Hematopoietic multipotent progenitor cell (in vitro differentiated cells): ENCODE measurements around the gene ZSWIM1. TPM values are rescaled to one million over a fixed set of nuclear protein-coding genes. Genes with fewer than 3 reads are reported as not detected.
"Not testable (repeated sequence)": the region's sequence is repeated elsewhere in the genome, so short reads cannot be mapped to it uniquely, and the experiment has no call there.

Experiments used
- DNase-seq, 3 donors: peaks; one replicate each; pipeline ENCODE4 v3.0.0-alpha.2; 2011 to 2015; ENCODE audit warnings: low read depth in 2 of 3, low spot score in 2 of 3
- total RNA-seq: library from RNA; depleted of rRNA; stranded (reverse); fragments of >200 nt; gene quantifications from one replicate; pipeline ENCODE4 v1.2.3, GENCODE V29; 2012

Gene ZSWIM1
- total RNA-seq, 1 donor: 32.6 TPM

DNA sequence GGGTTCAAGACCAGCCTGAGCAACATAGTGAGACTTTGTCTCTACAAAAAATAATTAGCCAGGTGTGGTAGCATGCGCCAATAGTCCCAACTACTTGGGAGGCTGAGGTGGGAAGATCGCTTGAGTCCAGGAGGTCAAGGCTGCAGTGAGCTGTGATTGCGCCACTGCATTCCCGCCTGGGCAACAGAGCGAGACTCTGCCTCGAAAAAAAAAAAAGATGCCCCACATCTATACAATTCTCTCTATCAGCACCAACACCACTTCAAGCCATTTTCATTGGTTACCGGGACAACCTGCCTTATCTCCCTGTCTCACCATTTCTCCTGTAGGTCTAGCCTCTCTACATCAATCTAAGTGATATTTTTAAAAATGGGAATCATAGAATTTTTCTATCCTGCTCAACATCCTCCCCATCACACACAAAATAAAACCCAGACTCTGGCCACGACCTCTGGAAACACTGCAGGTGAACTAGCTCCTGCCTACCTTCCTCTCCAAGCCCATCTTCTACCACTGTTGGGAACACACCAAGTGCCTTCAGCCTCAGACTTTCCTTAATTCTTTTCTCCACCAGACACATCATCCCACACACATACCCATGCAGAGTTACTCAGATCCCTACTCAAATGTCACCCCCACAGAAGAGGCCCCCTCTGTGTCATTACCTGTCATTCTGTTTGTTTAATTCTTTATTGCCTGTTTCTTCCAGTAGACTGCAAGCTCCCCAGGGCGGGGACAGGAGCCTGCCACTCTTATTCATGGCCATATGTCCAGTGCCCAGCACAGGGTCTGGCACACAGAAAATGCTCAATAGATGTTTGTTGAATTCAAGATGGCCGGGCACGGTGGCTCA is 40.5 kb downstream of the ZSWIM1 start:
- DNase-seq: no peak

DNA sequence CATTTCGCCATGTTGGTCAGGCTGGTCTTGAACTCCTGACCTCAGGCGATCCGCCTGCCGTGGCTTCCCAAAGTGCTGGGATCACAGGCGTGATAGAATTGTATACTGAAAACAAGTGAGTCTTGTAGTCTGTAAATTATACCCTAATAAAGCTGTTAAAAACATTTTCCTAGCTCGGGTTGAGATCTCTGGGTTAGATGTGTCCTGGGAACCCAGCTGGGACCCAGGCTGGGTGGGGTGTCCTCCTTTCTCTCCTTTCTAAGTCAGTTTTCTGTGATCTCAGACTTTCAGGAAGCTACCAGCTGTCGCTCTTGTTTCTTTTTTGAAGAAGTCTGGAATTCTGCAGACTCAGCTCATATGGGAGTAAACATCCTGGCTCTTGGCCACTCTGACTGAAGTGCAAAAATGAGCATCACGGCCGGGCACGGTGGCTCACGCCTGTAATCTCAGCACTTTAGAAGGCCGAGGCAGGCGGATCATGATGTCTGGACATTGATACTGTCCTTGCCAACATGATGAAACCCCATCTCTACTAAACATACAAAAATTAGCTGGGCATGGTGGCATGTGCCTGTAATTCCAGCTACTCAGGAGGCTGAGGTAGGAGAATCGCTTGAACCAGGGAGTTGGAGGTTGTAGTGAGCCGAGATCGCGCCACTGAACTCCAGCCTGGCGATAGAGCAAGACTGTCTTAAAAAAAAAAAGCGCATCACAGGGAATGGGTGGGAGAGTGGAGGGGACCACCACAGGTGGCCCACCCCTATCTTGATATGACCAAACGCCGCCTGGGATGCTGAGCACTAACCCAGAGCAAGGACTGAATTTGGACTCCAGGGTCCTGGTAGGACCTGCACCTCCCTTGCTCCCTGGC is 43.6 kb downstream of the ZSWIM1 start:
- DNase-seq: no peak

DNA sequence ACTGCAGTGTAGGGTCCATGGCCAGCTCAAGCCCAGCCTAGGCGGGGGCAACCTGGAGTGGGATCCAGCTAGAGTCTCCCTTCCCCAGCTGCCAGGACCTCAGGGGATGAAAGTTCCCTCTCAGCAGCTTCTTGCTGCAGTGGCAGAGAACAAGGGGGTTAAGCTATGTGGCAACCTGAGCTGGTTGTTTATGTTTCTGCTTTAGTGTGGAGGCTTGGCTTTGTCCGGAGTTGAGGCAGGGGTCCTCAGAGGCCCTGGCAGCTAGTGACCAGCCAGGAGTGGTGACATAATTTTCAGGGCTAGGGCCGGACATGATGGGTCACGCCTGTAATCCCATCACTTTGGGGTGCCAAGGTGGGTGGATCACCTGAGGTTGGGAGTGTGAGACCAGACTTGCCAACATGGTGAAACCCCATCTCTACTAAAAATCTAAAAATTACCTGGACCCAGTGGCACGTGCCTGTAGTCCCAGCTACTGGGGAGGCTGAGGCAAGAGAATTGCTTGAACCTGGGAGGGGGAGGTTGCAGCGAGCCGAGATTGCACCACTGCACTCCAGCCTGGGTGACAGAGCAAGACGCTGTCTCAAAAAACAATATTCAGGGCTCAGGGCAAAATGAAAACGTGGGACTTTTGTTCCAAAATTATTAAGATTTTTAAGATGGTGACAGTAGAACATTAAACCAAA is 44.9 kb downstream of the ZSWIM1 start:
- no peak for DNase-seq

GRCh38 chr20:45926731-45927070 is 45.7 kb downstream of the ZSWIM1 start:
- no peak for DNase-seq

DNA sequence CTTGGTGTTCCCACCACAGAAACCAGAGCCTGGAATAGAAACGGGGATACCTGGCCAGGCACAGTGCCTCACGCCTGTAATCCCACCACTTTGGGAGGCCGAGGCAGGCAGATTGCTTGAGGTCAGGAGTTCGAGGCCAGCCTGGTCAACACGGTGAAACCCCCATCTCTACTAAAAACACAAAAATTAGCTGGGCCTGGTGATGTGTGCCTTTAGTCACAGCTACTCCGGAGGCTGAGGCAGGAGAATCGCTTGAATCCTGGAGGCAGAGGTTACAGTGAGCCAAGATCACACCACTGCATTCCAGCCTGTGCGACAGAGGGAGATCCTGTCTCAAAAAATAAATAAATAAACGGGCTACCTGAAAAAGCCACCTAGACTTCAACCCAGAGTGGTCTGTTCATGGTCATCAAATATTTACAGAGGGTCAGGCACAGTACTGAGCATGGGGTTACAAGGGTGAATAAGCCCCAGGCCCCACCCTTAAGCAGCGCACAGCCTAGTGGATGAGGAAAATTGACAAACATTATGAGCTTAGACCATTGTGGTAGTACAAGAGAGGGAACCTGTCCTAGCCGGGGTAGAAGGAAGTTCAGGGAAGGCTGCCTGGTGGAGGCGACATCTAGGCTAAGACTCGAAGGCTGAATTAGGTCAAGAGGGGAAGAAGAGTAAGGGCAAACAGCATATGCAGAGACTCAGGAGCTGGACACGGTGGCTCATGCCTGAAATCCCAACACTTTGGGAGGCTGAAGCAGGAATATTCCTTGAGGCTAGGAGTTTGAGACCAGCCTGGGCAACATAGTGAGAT is 46.2 kb downstream of the ZSWIM1 start:
- no peak for DNase-seq

GRCh38 chr20:45931680-45932079 is 50.7 kb downstream of the ZSWIM1 start:
- not testable (repeated sequence) for DNase-seq

DNA sequence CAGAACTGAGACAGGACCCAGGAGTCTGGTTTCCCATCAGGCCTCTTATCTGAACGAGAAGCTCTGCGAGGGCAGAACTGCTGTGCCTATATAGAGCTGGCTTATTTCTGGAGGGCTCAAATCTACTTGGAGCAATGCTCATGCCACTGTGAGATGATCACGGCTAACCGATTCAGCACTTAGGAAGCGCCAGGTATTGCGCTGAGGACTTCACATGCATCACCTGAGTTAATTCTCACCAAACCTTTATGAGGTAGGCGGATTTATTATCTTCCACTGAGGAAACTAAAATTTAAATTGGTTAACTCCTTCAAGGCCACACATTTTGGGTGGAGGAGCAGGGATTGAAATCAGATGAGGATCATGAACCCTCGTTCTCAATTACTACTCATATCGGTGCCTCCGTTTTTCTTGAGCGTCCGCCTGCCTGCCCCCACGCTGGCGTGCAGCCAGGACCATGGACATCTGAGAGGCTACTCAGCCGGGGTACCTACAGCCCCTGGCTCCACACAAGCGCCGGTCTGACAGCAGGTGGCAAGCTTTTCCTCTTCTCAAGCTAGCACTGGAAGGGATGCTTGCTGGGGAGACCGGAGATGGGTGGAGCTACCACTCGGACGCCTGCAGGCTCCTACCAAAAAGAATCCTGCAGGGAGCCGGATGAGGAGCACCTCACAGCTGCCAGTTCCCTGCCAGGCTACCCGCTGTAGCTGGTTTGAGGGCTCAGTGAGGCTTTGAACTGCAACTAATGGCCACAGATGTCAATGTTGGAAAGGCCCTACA is 52.4 kb downstream of the ZSWIM1 start:
- peak in 2 of 3 donors; percentile 28 to 65 for DNase-seq

DNA sequence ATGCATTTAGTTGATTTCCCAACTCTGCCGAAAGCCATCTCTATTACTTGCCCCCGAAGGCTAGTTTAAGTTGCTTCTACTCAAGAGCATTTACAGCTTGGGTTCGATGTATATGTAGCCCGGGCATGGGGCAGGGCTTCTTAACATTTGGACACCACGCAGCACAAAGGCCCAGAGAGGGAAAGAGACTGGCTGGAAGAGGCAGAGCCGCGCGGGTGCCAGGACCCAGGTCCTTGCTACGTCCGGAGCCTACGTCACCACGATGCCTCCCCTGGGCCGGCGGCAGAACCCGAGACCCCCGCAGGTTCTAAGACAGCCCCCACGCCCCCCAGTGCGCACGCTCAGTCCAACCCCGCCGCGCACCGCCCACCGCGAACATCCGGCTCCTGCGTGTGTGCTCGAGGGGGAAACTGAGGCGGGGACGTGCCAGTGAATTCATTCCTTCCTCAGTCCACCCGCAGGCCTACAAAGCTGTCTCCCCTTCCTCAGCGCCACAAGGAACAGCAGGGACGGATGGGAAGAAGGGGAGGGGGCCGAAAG is 53.1 kb downstream of the ZSWIM1 start:
- DNase-seq: peak; percentile 27 to 56 (median 36)

Other genes with a start within 250 kb of the ZSWIM1 start
- gene WFDC9, start 249.9 kb upstream of the ZSWIM1 start, total RNA-seq: not detected
- gene WFDC11, start 211.0 kb upstream of the ZSWIM1 start, total RNA-seq: not detected
- gene WFDC13, start 179.2 kb upstream of the ZSWIM1 start, total RNA-seq: not detected
- not detected for gene WFDC10B, start 176.2 kb upstream of the ZSWIM1 start, total RNA-seq
- gene SPINT4, start 158.9 kb upstream of the ZSWIM1 start, total RNA-seq: not detected
- not detected for gene WFDC3, start 89.3 kb upstream of the ZSWIM1 start, total RNA-seq
- gene DNTTIP1, start 89.3 kb upstream of the ZSWIM1 start, total RNA-seq: 22.4 TPM
- 3.8 TPM for gene UBE2C, start 68.6 kb upstream of the ZSWIM1 start, total RNA-seq
- 1.1 TPM for gene TNNC2, start 53.9 kb upstream of the ZSWIM1 start, total RNA-seq
- 10.5 TPM for gene SNX21, start 47.4 kb upstream of the ZSWIM1 start, total RNA-seq
- 58.7 TPM for gene ACOT8, start 23.8 kb upstream of the ZSWIM1 start, total RNA-seq
- 8.1 TPM for gene ZSWIM3, start 23.6 kb upstream of the ZSWIM1 start, total RNA-seq
- 5.9 TPM for gene SPATA25, start 6.4 kb downstream of the ZSWIM1 start, total RNA-seq
- 21.5 TPM for gene NEURL2, start 10.0 kb downstream of the ZSWIM1 start, total RNA-seq
- 112 TPM for gene CTSA, start 10.1 kb downstream of the ZSWIM1 start, total RNA-seq
- gene PLTP, start 30.9 kb downstream of the ZSWIM1 start, total RNA-seq: 31.5 TPM
- gene PCIF1, start 53.5 kb downstream of the ZSWIM1 start, total RNA-seq: 45.0 TPM
- gene ZNF335, start 91.0 kb downstream of the ZSWIM1 start, total RNA-seq: 59.5 TPM
- gene MMP9, start 127.7 kb downstream of the ZSWIM1 start, total RNA-seq: 1.9 TPM
- gene SLC12A5, start 148.0 kb downstream of the ZSWIM1 start, total RNA-seq: 1.9 TPM
- gene NCOA5, start 208.7 kb downstream of the ZSWIM1 start, total RNA-seq: 19.7 TPM
- gene CD40, start 237.1 kb downstream of the ZSWIM1 start, total RNA-seq: 4.6 TPM